Right lobe of liver (tissue), 4 donors: Measurements from ENCODE around the gene UTRN.

Experiments used
- CTCF ChIP-seq, 4 donors: fragments of 200-600 bp in 3 of 4; fragments of 450-650 bp in 1 of 4; IDR thresholded peaks; one replicate each; pipeline versions ENCODE4 v1.5.1 to v1.8.0; 2016 to 2022; ENCODE audit warnings: antibody characterized with exemption in 4 of 4, mild to moderate bottlenecking in 2 of 4
- POLR2A ChIP-seq: fragments of 450-650 bp; IDR thresholded peaks from one replicate; pipeline ENCODE4 v1.6.1; 2017; ENCODE audit warnings: antibody characterized with exemption, mild to moderate bottlenecking
- donor health status: DM: no; HTN: no; CAD: no.
- donor health status: DM: no; HTN: no; CAD: no.
- donor health status: DM: no; HTN: yes; CAD: no.

- no peak for TF ChIP-seq CTCF (IDR thresholded peaks at IDR 0.05)
- TF ChIP-seq POLR2A = no peak
These were observed 28.9 kb downstream of the UTRN start for GRCh38 chr6:144314003-144314485.
